DMS114 treated with DMSO at 0.1 percent for 48 hours (cell line): Measurements from ENCODE around the gene GFOD1.
A peak's percentile ranks its signal among the peaks of the same experiment; 100 is the strongest.
"Not testable (repeated sequence)": the region's sequence is repeated elsewhere in the genome, so short reads cannot be mapped to it uniquely, and the experiment has no call there.

ENCODE experiments used
- DNase-seq: peaks from one replicate; lab custom pipeline; 2025; ENCODE audit not compliant: unreplicated experiment; lab: John Stamatoyannopoulos, UW

The GFOD1 gene

DNA sequence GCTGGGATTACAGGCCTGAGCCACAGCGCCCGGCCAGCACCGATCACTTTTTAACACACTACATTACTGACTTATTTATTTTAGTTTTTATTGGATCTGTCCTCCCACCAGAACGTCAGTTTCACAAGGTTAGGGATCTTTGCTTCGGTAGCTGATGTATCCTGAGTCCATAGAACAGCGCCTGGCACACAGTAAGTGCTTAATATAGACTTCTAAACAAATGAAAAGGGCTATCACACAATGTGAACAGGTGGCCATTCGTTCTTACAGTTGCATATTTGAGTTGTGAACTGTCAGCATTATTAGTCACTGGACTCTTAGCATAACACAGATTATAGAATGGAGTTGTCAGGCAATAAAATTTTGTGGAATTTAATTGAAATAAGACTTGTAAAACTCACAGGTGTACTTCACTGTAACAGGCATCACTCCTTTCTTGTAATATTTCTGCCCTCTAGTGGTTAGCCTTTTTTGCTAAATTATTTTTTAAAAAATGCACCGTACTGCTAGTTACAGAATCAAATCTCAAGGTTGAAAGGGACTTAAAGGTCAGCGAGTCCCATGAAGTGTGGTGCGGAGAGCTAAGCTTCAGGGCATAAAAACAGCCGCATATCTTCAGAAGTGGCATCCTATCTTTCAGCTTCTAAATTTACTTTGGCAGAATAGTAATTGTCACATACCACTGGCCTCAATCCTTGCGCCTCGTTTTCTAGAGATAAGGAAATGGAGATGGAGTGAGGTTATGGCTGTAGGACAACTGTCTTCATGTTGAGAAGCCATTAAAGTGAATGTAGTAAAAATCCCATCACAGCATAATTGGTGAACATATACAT lies 155.7 kb downstream of the GFOD1 start:
- DNase-seq = peak; percentile 61

DNA sequence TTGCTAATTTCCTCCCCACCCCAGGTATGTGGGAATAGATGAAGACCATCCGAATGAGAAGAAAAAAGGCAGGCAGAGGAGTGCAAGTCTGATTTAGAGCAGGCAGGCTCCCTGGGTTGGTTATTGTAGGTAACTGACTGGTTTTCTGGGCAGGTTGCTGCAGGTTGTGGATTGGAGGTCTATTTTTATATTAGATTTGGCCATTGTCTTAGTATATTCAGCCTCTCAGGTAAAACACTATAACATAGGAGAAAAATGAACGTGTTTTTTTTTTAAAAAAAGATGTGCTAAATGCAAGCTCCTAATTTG lies 158.6 kb downstream of the GFOD1 start:
- no peak for DNase-seq

DNA sequence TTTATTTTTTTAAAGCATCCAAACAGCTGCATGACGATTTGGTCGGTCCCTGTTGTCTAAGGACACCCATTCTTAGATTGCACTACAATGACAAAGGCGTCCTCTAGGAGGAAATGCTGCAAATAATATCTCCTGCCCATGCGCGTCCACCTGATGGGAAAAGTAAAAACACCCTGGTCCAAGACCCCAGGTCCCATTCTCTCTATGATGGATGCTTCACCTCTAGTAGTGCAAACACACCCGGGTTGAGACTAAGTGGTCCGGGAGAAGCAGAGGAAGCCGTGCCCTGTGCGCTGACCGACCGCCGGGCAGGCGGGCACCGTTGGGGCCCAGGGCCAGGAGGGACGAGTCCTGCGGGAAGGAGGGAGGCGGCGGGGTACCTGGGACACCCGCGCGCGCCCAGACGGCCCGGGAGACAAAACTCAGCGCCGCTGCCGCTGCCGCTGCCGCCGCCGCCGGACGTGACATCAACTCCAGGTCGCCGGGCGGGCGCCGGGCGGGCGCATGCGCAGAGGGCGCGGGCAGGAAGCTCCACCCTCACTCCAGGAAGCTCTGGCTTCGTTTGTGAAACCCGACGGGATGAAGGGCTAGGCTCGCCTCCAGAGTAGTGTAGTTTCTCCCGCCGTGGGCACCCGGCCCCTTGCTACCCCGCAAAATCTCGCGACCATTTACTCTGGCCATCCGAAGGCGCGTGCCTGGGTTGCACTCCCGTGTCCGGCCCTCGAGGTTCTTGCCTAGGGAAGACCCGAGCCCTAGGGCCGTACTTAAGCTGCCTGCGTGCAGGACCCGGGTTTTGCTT lies 159.1 kb downstream of the GFOD1 start, which contains the start of gene TBC1D7:
TBC1D7 (minus strand) TSS at position 462 of the 799 bp plus-strand sequence. CDS start 1,639 bp downstream, outside the sequence.
- peak; percentile 84 for DNase-seq

DNA sequence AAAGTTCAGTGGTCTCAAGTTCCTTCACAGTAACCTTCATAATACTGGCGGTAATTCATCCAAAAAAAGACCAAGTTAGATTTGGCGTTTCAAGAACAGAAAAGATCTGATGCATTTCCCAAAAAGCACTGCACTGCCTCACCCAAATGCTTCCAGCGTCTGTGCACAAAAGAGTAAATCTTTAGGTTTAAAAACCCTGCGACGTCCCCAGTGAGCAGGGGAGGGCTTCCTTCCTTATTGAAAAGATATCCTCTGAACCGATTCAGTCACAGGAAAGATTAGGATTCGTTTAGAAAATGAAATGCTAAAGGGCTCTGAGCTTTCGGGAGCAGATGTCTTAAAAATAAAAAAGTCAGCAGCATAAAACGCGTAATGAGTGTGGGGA lies 159.7 kb downstream of the GFOD1 start:
- no peak for DNase-seq

DNA sequence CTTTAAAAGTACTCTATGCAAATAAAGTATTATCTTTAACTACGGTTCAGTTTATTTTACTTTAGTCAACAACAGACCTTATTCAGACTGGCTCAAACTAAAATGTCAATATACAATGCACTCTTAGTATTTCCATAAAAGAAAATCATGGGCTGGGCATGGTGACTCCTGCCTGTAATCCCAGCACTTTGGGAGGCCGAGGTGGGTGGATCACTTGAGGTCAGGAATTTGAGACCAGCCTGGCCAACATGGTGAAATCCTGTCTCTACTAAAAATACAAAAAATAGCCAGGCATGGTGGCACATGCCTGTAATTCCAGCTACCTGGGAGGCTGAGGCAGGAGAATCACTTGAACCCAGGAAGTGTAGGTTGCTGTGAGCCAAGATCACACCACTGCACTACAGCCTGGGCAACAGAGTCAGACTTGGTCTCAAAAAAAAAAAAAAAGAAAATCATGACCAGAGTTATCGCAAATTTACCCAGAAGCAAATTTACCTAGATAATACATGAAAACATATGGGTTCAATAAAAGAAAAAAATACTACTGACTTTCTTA lies 161.3 kb downstream of the GFOD1 start:
- DNase-seq = not testable (repeated sequence)

DNA sequence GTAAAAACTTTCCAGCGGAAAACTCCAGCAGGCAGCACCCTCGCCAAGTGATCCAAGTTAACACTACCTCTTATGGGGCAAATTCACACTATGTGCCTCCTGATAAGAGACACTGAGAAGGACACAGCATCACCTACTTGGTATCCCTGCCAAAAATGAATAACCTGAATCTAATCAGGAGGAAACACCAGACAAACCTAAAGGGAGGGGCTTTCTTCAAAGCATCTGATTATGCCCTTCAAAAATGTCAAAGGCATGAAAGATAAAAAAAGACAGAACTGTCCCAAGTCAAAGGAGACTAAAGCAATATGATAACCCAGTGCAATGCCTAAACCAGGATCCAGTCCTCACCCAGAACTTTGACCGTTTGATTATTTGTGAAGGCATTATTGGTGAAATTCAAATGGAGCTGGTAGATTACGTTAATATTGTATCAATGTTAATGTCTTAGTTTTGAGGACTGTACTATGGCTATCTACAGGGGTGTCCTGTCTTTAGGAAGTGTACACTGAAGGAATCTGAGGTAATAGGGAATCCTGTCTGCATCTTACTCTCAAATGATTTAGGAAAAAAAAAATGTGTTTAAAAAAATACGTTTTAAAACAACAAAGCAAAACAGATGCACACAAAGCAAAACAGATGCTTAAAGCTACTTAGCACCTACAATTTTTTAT lies 167.4 kb downstream of the GFOD1 start:
- DNase-seq = no peak

DNA sequence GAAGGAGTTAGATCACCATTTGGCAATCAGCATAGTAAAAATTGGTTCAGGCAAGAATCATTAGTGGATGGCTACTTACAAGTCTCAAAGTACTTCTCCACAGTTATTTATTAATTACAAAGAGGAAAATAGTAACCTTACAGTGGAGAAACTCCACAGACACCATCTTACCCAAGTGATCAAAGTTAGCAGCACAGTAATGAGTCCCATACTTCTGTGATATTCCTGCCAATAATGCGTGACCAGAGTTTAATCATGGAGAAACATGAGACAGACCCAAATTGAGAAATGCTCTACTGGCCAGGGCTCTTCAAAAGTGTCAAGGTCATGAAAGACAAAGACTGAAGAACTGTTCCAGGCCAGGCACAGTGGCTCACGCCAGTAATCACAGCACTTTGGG lies 168.6 kb downstream of the GFOD1 start:
- DNase-seq = no peak

DNA sequence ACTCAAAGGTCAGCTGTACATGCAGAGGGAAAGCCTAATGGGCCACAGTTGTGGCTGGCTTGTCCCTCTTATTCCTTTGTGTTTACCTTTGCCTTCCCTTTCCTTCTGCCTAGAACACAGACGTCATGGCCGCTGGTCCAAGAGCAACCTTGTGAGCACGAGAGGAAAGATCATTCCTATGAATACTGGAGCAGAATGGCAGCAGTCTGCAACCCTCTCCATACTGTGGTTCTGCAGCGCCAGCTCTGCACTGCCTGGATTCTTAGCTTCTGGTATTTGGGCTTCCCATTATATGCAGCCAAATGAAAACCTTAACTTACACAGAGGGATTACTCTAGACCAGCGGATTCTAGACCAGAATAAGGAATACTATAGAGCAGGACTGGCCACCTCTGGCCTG lies 171.5 kb downstream of the GFOD1 start:
- DNase-seq = no peak

DNA sequence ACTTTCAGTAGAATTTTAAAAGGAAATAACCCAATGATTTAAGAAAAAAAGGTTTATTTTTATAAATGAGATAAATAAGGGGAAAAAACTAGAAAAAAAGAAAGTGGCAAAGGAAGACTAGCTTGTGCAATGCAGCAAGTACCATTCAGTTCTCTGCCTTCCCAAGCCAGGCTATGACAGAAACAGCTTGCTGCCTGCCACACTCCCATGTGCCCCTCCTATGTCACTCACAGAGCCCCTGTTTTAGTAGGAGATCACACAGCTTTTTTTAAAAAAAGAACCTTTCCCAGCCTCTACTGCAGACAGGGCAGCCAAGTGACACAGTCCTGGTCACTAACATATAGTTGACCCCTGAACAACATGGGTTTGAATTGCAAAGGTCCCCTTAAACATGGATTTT lies 172.6 kb downstream of the GFOD1 start:
- DNase-seq = no peak

DNA sequence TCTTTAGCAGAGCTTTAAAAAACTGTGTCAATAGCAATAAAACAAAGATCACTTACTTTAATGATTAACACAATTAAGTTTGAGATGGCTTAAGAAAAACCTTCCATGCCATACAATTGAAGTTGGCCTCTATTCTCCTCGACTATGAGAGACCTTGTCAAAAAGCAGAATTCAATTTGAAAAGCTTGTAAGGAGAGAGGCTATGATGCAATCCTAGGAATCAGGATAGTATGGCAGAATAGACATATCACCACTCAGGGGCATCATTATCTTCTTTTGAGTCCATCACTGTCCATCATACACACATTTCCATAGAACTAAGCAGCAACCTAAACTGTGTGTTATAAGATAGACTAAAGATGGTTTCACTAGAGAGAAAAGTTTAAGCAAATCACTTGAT lies 176.2 kb downstream of the GFOD1 start:
- no peak for DNase-seq

DNA sequence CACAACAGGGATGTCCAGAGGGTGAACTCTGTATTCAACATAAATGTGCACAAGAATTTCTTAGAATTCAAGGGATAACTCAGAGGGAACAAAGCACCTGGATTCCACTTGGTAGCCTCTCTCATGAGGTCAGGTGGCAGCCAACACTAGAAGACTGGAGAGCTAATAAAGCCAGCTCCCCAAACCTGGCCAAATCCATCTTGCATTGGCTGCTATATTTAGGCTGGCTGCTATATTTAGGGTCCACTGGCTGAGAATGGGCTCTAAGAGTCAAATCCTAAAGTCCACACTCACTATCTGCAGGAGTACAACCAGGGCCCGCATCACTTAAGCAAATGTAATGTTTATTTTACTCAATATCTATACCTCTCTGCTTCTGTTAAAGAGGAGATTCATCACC lies 179.1 kb downstream of the GFOD1 start:
- DNase-seq = no peak
